Neural crest cell (in vitro differentiated cells): ENCODE results near the gene COPG2. TPM values are rescaled to one million over a fixed set of nuclear protein-coding genes. Genes with fewer than 3 reads are reported as not detected.

Experiments
- DNase-seq: peaks from one replicate; pipeline ENCODE4 v3.0.0; 2021; ENCODE audit warnings: low read depth, mixed read lengths, low spot score
- H3K27ac Mint-ChIP-seq: one replicate; pipeline ENCODE4 v1.8.0; 2021; ENCODE audit warnings: mild to moderate bottlenecking, mixed read lengths; ENCODE audit not compliant: unreplicated experiment
- H3K27me3 Mint-ChIP-seq: 2 replicates; pipeline ENCODE4 v1.8.0; 2021; ENCODE audit warnings: low read depth, mild to moderate bottlenecking, mixed read lengths
- H3K36me3 Mint-ChIP-seq: 2 replicates; pipeline ENCODE4 v1.8.0; 2021; ENCODE audit warnings: low read depth, mild to moderate bottlenecking, mixed read lengths
- H3K4me1 Mint-ChIP-seq: 2 replicates; pipeline ENCODE4 v1.8.0; 2021; ENCODE audit warnings: mixed read lengths
- H3K4me3 Mint-ChIP-seq: one replicate; pipeline ENCODE4 v1.8.0; 2021; ENCODE audit warnings: mild to moderate bottlenecking, mixed read lengths
- H3K9me3 Mint-ChIP-seq: 2 replicates; pipeline ENCODE4 v1.8.0; 2021; ENCODE audit warnings: mixed read lengths
- total RNA-seq: library from RNA; stranded (reverse); gene quantifications from 2 replicates; pipeline ENCODE4 v1.2.1, GENCODE V29; 2021
- TF ChIP-seq, protein P1 (sequence below): fragments of 200-600 bp; sonication (generic); conservative IDR thresholded peaks from 2 replicates; pipeline ENCODE4 v1.5.0; 2021; ENCODE audit warnings: antibody characterized with exemption, mild to moderate bottlenecking

The COPG2 gene
- total RNA-seq, 1 donor from 2014 or later, result 62.7 TPM

GRCh38 chr7:130489140-130489983, 179.2 kb downstream of the COPG2 start:
- peaks cover 71% of the 10 kb centered on the region for H3K4me1 Mint-ChIP-seq
- H3K9me3 Mint-ChIP-seq, result peaks cover 6% of the 10 kb centered on the region
- DNase-seq, result no peak
- H3K27ac Mint-ChIP-seq, result peak overlapping the region; percentile 68
- H3K4me3 Mint-ChIP-seq, result peak overlapping the region; percentile 42
- H3K27me3 Mint-ChIP-seq, result peaks cover 8% of the 10 kb centered on the region
- peaks cover 20% of the 10 kb centered on the region for H3K36me3 Mint-ChIP-seq
- TF ChIP-seq, protein P1, sequence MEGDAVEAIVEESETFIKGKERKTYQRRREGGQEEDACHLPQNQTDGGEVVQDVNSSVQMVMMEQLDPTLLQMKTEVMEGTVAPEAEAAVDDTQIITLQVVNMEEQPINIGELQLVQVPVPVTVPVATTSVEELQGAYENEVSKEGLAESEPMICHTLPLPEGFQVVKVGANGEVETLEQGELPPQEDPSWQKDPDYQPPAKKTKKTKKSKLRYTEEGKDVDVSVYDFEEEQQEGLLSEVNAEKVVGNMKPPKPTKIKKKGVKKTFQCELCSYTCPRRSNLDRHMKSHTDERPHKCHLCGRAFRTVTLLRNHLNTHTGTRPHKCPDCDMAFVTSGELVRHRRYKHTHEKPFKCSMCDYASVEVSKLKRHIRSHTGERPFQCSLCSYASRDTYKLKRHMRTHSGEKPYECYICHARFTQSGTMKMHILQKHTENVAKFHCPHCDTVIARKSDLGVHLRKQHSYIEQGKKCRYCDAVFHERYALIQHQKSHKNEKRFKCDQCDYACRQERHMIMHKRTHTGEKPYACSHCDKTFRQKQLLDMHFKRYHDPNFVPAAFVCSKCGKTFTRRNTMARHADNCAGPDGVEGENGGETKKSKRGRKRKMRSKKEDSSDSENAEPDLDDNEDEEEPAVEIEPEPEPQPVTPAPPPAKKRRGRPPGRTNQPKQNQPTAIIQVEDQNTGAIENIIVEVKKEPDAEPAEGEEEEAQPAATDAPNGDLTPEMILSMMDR, result no peak

DNA sequence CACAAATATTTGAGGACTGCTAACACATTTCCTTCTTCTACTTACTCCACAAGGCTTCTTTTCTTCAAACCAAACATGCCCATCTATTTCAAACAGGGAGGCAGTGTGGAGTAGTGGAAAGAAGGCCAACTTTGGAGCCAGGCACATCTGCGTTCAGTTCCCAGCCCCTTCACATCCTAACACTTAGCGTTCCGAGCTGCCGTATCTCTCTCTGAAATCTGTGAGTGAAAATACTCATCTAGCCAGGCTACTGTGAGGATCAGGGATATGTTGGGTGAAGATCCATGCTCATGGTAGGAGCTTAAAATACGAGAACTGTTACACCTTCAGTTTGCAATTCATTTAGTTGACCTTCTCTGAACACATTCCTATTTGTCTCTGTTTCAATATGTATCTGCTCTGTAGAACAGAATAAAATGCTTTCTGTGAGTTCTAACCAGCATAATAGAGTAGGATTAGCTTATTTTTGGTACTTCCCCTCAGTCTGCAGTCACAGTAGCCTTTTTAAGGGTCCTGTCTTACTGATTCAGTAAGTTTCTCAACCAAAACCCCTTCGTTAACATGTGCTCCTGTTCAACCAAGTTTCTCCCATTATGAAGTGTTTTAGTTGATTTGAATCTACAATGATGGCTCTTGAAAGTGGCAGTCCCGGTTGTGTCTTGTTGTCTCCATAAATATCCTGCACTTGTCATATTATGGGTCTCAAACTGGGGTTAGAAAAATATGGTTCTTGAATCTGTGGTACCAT, 180.0 kb downstream of the COPG2 start:
- Mint-ChIP-seq H3K27me3 (peaks cover 8% of the 10 kb centered on the region), H3K4me1 (peaks cover 63% of the 10 kb centered on the region), H3K9me3 (peaks cover 6% of the 10 kb centered on the region), H3K36me3 (peaks cover 16% of the 10 kb centered on the region), H3K4me3 (peak overlapping the region; percentile 42), H3K27ac (peak overlapping the region; percentile 68)
- no peak for DNase-seq
- TF ChIP-seq, protein P1, result no peak

- peak overlapping the region; percentile 73 for H3K4me3 Mint-ChIP-seq
- H3K4me1 Mint-ChIP-seq, result peaks cover 56% of the 10 kb centered on the region
- peaks cover 6% of the 10 kb centered on the region for H3K9me3 Mint-ChIP-seq
- DNase-seq, result no peak
- H3K27me3 Mint-ChIP-seq, result peaks cover 8% of the 10 kb centered on the region
- H3K36me3 Mint-ChIP-seq, result peaks cover 10% of the 10 kb centered on the region
- TF ChIP-seq, protein P1, result no peak
- H3K27ac Mint-ChIP-seq, result no peak overlapping the region
These were observed 181.6 kb downstream of the COPG2 start for GRCh38 chr7:130486954-130487436.

DNA sequence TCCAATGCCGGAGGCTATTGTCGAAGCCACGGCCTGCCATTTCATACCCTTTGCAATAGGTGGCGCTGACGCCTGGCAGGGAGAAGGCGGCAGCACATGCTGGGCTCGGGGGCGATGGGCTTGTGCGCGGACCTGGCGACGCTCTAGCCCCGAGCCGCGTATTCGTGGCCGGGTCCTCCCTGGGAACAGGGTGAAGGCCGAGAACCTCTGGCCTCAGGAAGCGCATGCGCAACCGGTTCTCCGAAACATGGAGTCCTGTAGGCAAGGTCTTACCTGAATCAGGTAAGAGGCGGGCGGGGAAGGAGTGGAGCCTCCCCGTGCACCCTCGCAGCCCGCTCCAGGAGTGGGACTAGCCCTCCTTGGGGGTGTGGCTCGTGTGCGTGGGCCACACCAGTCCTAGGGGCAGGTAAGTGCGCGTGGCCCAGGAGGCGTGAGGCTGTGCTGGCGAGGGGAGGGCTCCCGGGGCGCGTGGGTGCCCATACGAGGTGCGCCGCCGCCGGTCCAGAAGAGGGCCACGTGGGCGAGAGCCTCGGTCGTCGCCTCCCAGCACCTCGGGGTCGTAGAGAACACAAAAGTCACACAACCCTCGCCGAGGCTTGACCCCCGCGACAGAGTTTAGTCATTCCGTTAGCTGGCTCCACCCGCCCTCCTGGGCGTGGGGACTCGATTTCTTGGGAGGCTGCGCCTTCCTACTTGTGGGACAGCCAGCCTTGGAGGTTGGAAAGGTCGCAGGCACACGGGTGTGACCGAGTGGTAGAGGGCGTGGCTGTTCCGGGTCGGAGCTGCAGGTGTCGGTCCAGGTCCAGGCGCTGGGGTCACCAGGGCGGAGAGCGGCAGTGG, 182.2 kb downstream of the COPG2 start:
- peaks cover 8% of the 10 kb centered on the region for H3K27me3 Mint-ChIP-seq
- H3K4me1 Mint-ChIP-seq, result peaks cover 56% of the 10 kb centered on the region
- peak overlapping the region; percentile 82 for H3K4me3 Mint-ChIP-seq
- TF ChIP-seq, protein P1, result peak; percentile 81
- peaks cover 6% of the 10 kb centered on the region for H3K9me3 Mint-ChIP-seq
- H3K36me3 Mint-ChIP-seq, result peaks cover 10% of the 10 kb centered on the region
- H3K27ac Mint-ChIP-seq, result peak overlapping the region; percentile 44
- peak; percentile 56 for DNase-seq

GRCh38 chr7:130485734-130486113, 182.8 kb downstream of the COPG2 start:
- Mint-ChIP-seq H3K27me3 (peaks cover 8% of the 10 kb centered on the region), H3K27ac (no peak overlapping the region), H3K4me1 (peaks cover 51% of the 10 kb centered on the region), H3K9me3 (peaks cover 6% of the 10 kb centered on the region), H3K36me3 (peaks cover 8% of the 10 kb centered on the region), H3K4me3 (peak overlapping the region; percentile 82)
- TF ChIP-seq, protein P1, result no peak
- no peak for DNase-seq
